ENCODE data around the gene TNPO2. TPM values are rescaled to one million over a fixed set of nuclear protein-coding genes. Genes with fewer than 3 reads are reported as not detected.

Gene TNPO2
- total RNA-seq: 28.2 and 36.0 TPM in 2 replicates
- polyA plus RNA-seq: 52.5 and 75.0 TPM in 2 replicates
- 34.5 and 41.3 TPM in 2 replicates for polyA plus RNA-seq (2012)
- 196 and 209 TPM in 2 replicates for polyA minus RNA-seq (ENCODE audit: low replicate concordance)

GRCh38 chr19:12723641-12724426, at the start of gene TNPO2:
Gene TNPO2 (minus strand): TSS chr19:12723932. CDS start chr19:12720977, 2,955 bp downstream.
- peaks cover 7% of the 10 kb centered on the region for H3K4me1 ChIP-seq (ENCODE audit: control insufficient read depth, extremely low read depth, insufficient read depth, low read length)
- TF ChIP-seq CTCF (conservative IDR thresholded peaks at IDR 0.05 in 1 of 2, IDR thresholded peaks at IDR 0.05 in 1 of 2; ENCODE audit: low read depth in 1 of 2, low read length in 2 of 2) (no peak), EZH2 (IDR thresholded peaks at IDR 0.05; ENCODE audit: low read length, missing control alignments) (no peak)
- peaks cover 7% of the 10 kb centered on the region for H3K36me3 ChIP-seq (ENCODE audit: control insufficient read depth, insufficient read depth, low read length)
- H2AFZ ChIP-seq (ENCODE audit: low read length): peak within 1 kb of the TSS; percentile 84
- peak; percentile 68 to 71 for DNase-seq (ENCODE audit: low read depth in 2 of 2)
- H3K9me3 ChIP-seq (ENCODE audit: control insufficient read depth, insufficient read depth, low read depth, low read length): no peaks in the 10 kb centered on the region
- H3K9ac ChIP-seq (ENCODE audit: insufficient read depth, low read length): peak within 1 kb of the TSS; percentile 61
- H3K4me3 ChIP-seq (replicated peaks in 1 of 4; ENCODE audit: control extremely low read depth in 1 of 4, insufficient read depth in 1 of 4, low read depth in 3 of 4, low read length in 4 of 4): peak within 1 kb of the TSS; percentile 66 to 88 (median 76)
- peak within 1 kb of the TSS; percentile 100 for H3K4me2 ChIP-seq (ENCODE audit: extremely low read depth, insufficient read depth, low read length)
- no peaks in the 10 kb centered on the region for H4K20me1 ChIP-seq (ENCODE audit: control insufficient read depth, extremely low read depth, insufficient read depth, low read length)
- H3K79me2 ChIP-seq (ENCODE audit: control insufficient read depth, insufficient read depth, low read length): peaks cover 42% of the 10 kb centered on the region
- H3K27ac ChIP-seq (ENCODE audit: insufficient read depth, low read length): peak within 1 kb of the TSS; percentile 84
- H3K27me3 ChIP-seq (ENCODE audit: control insufficient read depth, insufficient read depth, low read length): no peaks in the 10 kb centered on the region

- Histone ChIP-seq H3K36me3 (ENCODE audit: control insufficient read depth, insufficient read depth, low read length) (no peaks in the 10 kb centered on the region), H3K27ac (ENCODE audit: insufficient read depth, low read length) (no peak overlapping the region), H3K4me3 (replicated peaks in 1 of 4; ENCODE audit: control extremely low read depth in 1 of 4, insufficient read depth in 1 of 4, low read depth in 3 of 4, low read length in 4 of 4) (no peak overlapping the region), H4K20me1 (ENCODE audit: control insufficient read depth, extremely low read depth, insufficient read depth, low read length) (no peaks in the 10 kb centered on the region), H3K4me2 (ENCODE audit: extremely low read depth, insufficient read depth, low read length) (no peak overlapping the region), H3K27me3 (ENCODE audit: control insufficient read depth, insufficient read depth, low read length) (no peaks in the 10 kb centered on the region), H3K4me1 (ENCODE audit: control insufficient read depth, extremely low read depth, insufficient read depth, low read length) (peaks cover 8% of the 10 kb centered on the region), H3K9me3 (ENCODE audit: control insufficient read depth, insufficient read depth, low read depth, low read length) (no peaks in the 10 kb centered on the region), H3K9ac (ENCODE audit: insufficient read depth, low read length) (no peak overlapping the region), H2AFZ (ENCODE audit: low read length) (no peak overlapping the region), H3K79me2 (ENCODE audit: control insufficient read depth, insufficient read depth, low read length) (no peaks in the 10 kb centered on the region)
- DNase-seq (ENCODE audit: low read depth in 2 of 2): no peak
- TF ChIP-seq CTCF (conservative IDR thresholded peaks at IDR 0.05 in 1 of 2, IDR thresholded peaks at IDR 0.05 in 1 of 2; ENCODE audit: low read depth in 1 of 2, low read length in 2 of 2) (no peak), EZH2 (IDR thresholded peaks at IDR 0.05; ENCODE audit: low read length, missing control alignments) (no peak)
Observed at GRCh38 chr19:12772323-12772722, 48.6 kb upstream of the TNPO2 start.

GRCh38 chr19:12770922-12771321, 47.2 kb upstream of the TNPO2 start:
- peaks cover 7% of the 10 kb centered on the region for H3K4me1 ChIP-seq (ENCODE audit: control insufficient read depth, extremely low read depth, insufficient read depth, low read length)
- no peak overlapping the region for H3K4me3 ChIP-seq (replicated peaks in 1 of 4; ENCODE audit: control extremely low read depth in 1 of 4, insufficient read depth in 1 of 4, low read depth in 3 of 4, low read length in 4 of 4)
- H3K4me2 ChIP-seq (ENCODE audit: extremely low read depth, insufficient read depth, low read length): no peak overlapping the region
- DNase-seq (ENCODE audit: low read depth in 2 of 2): no peak
- H4K20me1 ChIP-seq (ENCODE audit: control insufficient read depth, extremely low read depth, insufficient read depth, low read length): no peaks in the 10 kb centered on the region
- H3K27me3 ChIP-seq (ENCODE audit: control insufficient read depth, insufficient read depth, low read length): no peaks in the 10 kb centered on the region
- H2AFZ ChIP-seq (ENCODE audit: low read length): no peak overlapping the region
- H3K36me3 ChIP-seq (ENCODE audit: control insufficient read depth, insufficient read depth, low read length): no peaks in the 10 kb centered on the region
- no peaks in the 10 kb centered on the region for H3K9me3 ChIP-seq (ENCODE audit: control insufficient read depth, insufficient read depth, low read depth, low read length)
- no peak overlapping the region for H3K9ac ChIP-seq (ENCODE audit: insufficient read depth, low read length)
- H3K79me2 ChIP-seq (ENCODE audit: control insufficient read depth, insufficient read depth, low read length): no peaks in the 10 kb centered on the region
- TF ChIP-seq EZH2 (IDR thresholded peaks at IDR 0.05; ENCODE audit: low read length, missing control alignments): no peak
- no peak for TF ChIP-seq CTCF (conservative IDR thresholded peaks at IDR 0.05 in 1 of 2, IDR thresholded peaks at IDR 0.05 in 1 of 2; ENCODE audit: low read depth in 1 of 2, low read length in 2 of 2)
- H3K27ac ChIP-seq (ENCODE audit: insufficient read depth, low read length): no peak overlapping the region
